Measurements from ENCODE around the gene BBOX1.
"Not testable (repeated sequence)": the region's sequence is repeated elsewhere in the genome, so short reads cannot be mapped to it uniquely, and the experiment has no call there.

BBOX1 gene

GRCh38 chr11:27166130-27166529 is 125.5 kb downstream of the BBOX1 start:
- DNase-seq, result no peak
- H3K4me3 ChIP-seq (ENCODE audit: low read depth, low read length), result no peak overlapping the region
- no peaks in the 10 kb centered on the region for H3K36me3 ChIP-seq (replicated peaks)
- no peak overlapping the region for H3K27ac ChIP-seq
- in situ Hi-C loops (cut with HindIII; ENCODE audit: low pct_ligation_motif_present, low sequenced_read_pairs), result no loop called here
- no peak for TF ChIP-seq CTCF (IDR thresholded peaks at IDR 0.05; ENCODE audit: low read depth, low read length, missing control alignments)
- no peaks in the 10 kb centered on the region for H3K27me3 ChIP-seq (replicated peaks)

GRCh38 chr11:27171376-27171958 is 130.9 kb downstream of the BBOX1 start:
- Histone ChIP-seq H3K36me3 (replicated peaks) (no peaks in the 10 kb centered on the region), H3K27ac (no peak overlapping the region), H3K27me3 (replicated peaks) (no peaks in the 10 kb centered on the region), H3K4me3 (ENCODE audit: low read depth, low read length) (no peak overlapping the region)
- peak; percentile 47 for DNase-seq
- in situ Hi-C loops (cut with HindIII; ENCODE audit: low pct_ligation_motif_present, low sequenced_read_pairs), result no loop called here
- no peak for TF ChIP-seq CTCF (IDR thresholded peaks at IDR 0.05; ENCODE audit: low read depth, low read length, missing control alignments)

- H3K27ac ChIP-seq, result no peak overlapping the region
- no peaks in the 10 kb centered on the region for H3K36me3 ChIP-seq (replicated peaks)
- in situ Hi-C loops (cut with HindIII; ENCODE audit: low pct_ligation_motif_present, low sequenced_read_pairs), result no loop called here
- no peak for TF ChIP-seq CTCF (IDR thresholded peaks at IDR 0.05; ENCODE audit: low read depth, low read length, missing control alignments)
- DNase-seq, result no peak
- H3K27me3 ChIP-seq (replicated peaks), result no peaks in the 10 kb centered on the region
- H3K4me3 ChIP-seq (ENCODE audit: low read depth, low read length), result no peak overlapping the region
Observed at GRCh38 chr11:27173545-27173944, 132.9 kb downstream of the BBOX1 start.

GRCh38 chr11:27174021-27174420 is 133.4 kb downstream of the BBOX1 start:
- no peak for DNase-seq
- in situ Hi-C loops (cut with HindIII; ENCODE audit: low pct_ligation_motif_present, low sequenced_read_pairs), result no loop called here

GRCh38 chr11:27174672-27175210 is 134.1 kb downstream of the BBOX1 start:
- H3K4me3 ChIP-seq (ENCODE audit: low read depth, low read length), result no peak overlapping the region
- no peaks in the 10 kb centered on the region for H3K36me3 ChIP-seq (replicated peaks)
- H3K27ac ChIP-seq, result no peak overlapping the region
- in situ Hi-C loops (cut with HindIII; ENCODE audit: low pct_ligation_motif_present, low sequenced_read_pairs), result loop anchor here (25.0 kb wide), 2 partner anchors 113 to 313 kb away; no protein-coding TSS in a partner anchor
- TF ChIP-seq CTCF (IDR thresholded peaks at IDR 0.05; ENCODE audit: low read depth, low read length, missing control alignments), result no peak
- DNase-seq, result no peak
- H3K27me3 ChIP-seq (replicated peaks), result no peaks in the 10 kb centered on the region

More at GRCh38 chr11:27174021-27174420, 133.4 kb downstream of the BBOX1 start:
- TF ChIP-seq CTCF (IDR thresholded peaks at IDR 0.05; ENCODE audit: low read depth, low read length, missing control alignments), result no peak
- Histone ChIP-seq H3K27ac (no peak overlapping the region), H3K36me3 (replicated peaks) (no peaks in the 10 kb centered on the region), H3K27me3 (replicated peaks) (no peaks in the 10 kb centered on the region), H3K4me3 (ENCODE audit: low read depth, low read length) (no peak overlapping the region)

- H3K27ac ChIP-seq; H3K27me3 ChIP-seq (replicated peaks); DNase-seq; H3K4me3 ChIP-seq (ENCODE audit: low read depth, low read length); H3K36me3 ChIP-seq (replicated peaks): not testable (repeated sequence)
- in situ Hi-C loops (cut with HindIII; ENCODE audit: low pct_ligation_motif_present, low sequenced_read_pairs), result loop anchor here (25.0 kb wide), 2 partner anchors 112 to 312 kb away; no protein-coding TSS in a partner anchor
Observed at GRCh38 chr11:27175562-27175961, 134.9 kb downstream of the BBOX1 start.
